Measurements from ENCODE around the gene PEF1.
A peak's percentile ranks its signal among the peaks of the same experiment; 100 is the strongest.
"Not testable (repeated sequence)": the region's sequence is repeated elsewhere in the genome, so short reads cannot be mapped to it uniquely, and the experiment has no call there.

The PEF1 gene

GRCh38 chr1:31600641-31601040 lies 44.0 kb downstream of the PEF1 start:
- DNase-seq, result no peak

- DNase-seq, result no peak
Measured at GRCh38 chr1:31598980-31599379, 45.7 kb downstream of the PEF1 start.

- DNase-seq, result no peak
Measured at GRCh38 chr1:31596737-31597097, 48.0 kb downstream of the PEF1 start.

- DNase-seq, result no peak
Measured at GRCh38 chr1:31595836-31596736, 48.6 kb downstream of the PEF1 start.

- DNase-seq, result peak; percentile 88
Measured at GRCh38 chr1:31593770-31594632, 50.7 kb downstream of the PEF1 start.

- DNase-seq, result no peak
Measured at GRCh38 chr1:31593136-31593665, 51.5 kb downstream of the PEF1 start.

GRCh38 chr1:31592132-31592531 lies 52.5 kb downstream of the PEF1 start:
- DNase-seq, result no peak

- DNase-seq, result no peak
Measured at GRCh38 chr1:31591425-31592093, 53.1 kb downstream of the PEF1 start.

- DNase-seq, result no peak
Measured at GRCh38 chr1:31588751-31589515, 55.7 kb downstream of the PEF1 start.

GRCh38 chr1:31587720-31588423 lies 56.8 kb downstream of the PEF1 start:
- peak; percentile 61 for DNase-seq

GRCh38 chr1:31587328-31587699 lies 57.4 kb downstream of the PEF1 start:
- not testable (repeated sequence) for DNase-seq

GRCh38 chr1:31586376-31587327 lies 58.0 kb downstream of the PEF1 start:
- no peak for DNase-seq

- DNase-seq, result no peak
Measured at GRCh38 chr1:31585736-31586365, 58.8 kb downstream of the PEF1 start.

GRCh38 chr1:31584869-31585735 lies 59.6 kb downstream of the PEF1 start:
- DNase-seq, result no peak

- DNase-seq, result peak; percentile 48
Measured at GRCh38 chr1:31583995-31584868, 60.4 kb downstream of the PEF1 start.

GRCh38 chr1:31583082-31583994 lies 61.3 kb downstream of the PEF1 start:
- no peak for DNase-seq
